ENCODE measurements around the gene TOR2A. TPM values are rescaled to one million over a fixed set of nuclear protein-coding genes. Genes with fewer than 3 reads are reported as not detected.

Gene TOR2A
- total and polyA plus RNA-seq, 9 of the 15 experiments (the other 6 are each of a cell fraction or from before 2014, with no cell fraction given) = 0.80 to 25.9 (median 11.1) TPM

GRCh38 chr9:127707766-127708165 lies 27.3 kb downstream of the TOR2A start (continued):
- TF ChIP-seq CBX3 (IDR thresholded peaks at IDR 0.05; ENCODE audit: borderline replicate concordance in 1 of 2, low read length in 2 of 2) (0 out of 3 replicates have a peak, but pooled peaks of 1 of the 2 experiments have one; percentile 45), SUPT5H (IDR thresholded peaks at IDR 0.05) (no peak), SMARCB1 (IDR thresholded peaks at IDR 0.05; ENCODE audit: insufficient read length, low read depth) (no peak), AFF1 (IDR thresholded peaks at IDR 0.05; ENCODE audit: low read depth in 1 of 2, partially characterized antibody in 2 of 2) (no peak), ZBTB7A (IDR thresholded peaks at IDR 0.05; ENCODE audit: borderline replicate concordance, control insufficient read depth, low read depth, low read length) (no peak), BCOR (IDR thresholded peaks at IDR 0.05) (peak; percentile 90), PHF20 (IDR thresholded peaks at IDR 0.05; ENCODE audit: partially characterized antibody) (peak; percentile 20), CBX1 (IDR thresholded peaks at IDR 0.05; ENCODE audit: low read depth) (peak; percentile 69; the same call in 1 of the 2 replicates), ZNF174 (CRISPR knock-in tag; IDR thresholded peaks at IDR 0.05) (no peak), ZFPM2 (CRISPR knock-in tag; IDR thresholded peaks at IDR 0.05) (no peak), ESRRA (IDR thresholded peaks at IDR 0.05; ENCODE audit: borderline replicate concordance, low read depth) (peak; percentile 75), MLLT1 (IDR thresholded peaks at IDR 0.05) (no peak), PTBP1 (IDR thresholded peaks at IDR 0.05; ENCODE audit: low read depth, low read length) (peak; percentile 67; the same call in 1 of the 2 replicates), HMGN3 (IDR thresholded peaks at IDR 0.05; ENCODE audit: borderline replicate concordance, extremely low read depth, insufficient read length, low read depth, low read length) (no peak), RREB1 (CRISPR knock-in tag; IDR thresholded peaks at IDR 0.05) (no peak), TCF15 (CRISPR knock-in tag; IDR thresholded peaks at IDR 0.05) (no peak)
